Measurements from ENCODE around the gene OSBPL5. TPM values are rescaled to one million over a fixed set of nuclear protein-coding genes. Genes with fewer than 3 reads are reported as not detected.
"Not testable (repeated sequence)": the region's sequence is repeated elsewhere in the genome, so short reads cannot be mapped to it uniquely, and the experiment has no call there.

The OSBPL5 gene
- total RNA-seq, 1 experiment from 2014 or later = 9.6 TPM

DNA sequence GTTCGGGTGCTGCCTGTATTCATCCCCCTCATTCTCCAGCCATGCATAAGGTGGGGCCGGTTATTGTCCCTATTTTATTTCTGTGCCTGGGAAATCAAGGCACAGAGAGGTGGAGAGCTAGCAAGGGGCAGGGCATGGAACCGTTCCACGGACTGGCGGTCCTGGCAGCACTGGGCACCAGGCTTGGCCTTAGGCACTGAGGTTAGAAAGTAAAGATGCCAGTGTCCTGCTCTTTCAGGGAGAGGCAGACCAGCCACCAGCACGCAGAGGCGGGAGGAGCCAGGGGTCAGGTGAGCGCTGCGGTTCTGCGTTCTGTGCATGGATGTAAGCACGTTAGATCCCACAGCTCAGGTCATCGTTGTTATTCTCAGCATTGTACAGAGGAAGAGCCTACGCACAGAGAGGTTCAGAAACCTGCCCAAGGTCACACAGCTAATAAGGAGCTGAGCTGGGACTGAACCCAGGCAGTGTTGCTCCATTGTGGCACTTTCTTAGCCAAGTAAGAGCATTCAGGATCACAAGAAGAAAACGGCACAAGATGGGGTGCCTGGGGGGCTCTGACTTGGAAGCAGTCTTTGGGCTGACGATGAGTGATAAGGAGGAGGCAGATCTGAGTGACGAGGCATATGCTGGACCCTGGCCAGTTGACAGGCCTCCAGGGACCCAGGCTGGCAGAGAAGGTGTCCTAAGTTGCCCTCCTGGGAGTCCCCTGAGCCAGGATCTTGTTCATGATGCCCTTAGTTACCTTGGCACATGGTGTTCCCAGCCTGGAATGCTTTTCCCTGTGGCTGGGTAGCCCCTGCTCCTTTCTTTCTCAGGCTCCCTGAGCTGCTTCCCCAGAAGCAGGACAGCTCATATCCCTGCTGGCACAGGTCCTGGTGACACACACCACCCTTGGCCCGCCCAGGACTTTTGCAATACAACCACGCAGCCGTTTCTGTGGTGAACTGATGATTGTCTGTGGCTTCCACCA is 41.1 kb downstream of the OSBPL5 start:
- DNase-seq (ENCODE audit: low read depth) = peak; percentile 97

DNA sequence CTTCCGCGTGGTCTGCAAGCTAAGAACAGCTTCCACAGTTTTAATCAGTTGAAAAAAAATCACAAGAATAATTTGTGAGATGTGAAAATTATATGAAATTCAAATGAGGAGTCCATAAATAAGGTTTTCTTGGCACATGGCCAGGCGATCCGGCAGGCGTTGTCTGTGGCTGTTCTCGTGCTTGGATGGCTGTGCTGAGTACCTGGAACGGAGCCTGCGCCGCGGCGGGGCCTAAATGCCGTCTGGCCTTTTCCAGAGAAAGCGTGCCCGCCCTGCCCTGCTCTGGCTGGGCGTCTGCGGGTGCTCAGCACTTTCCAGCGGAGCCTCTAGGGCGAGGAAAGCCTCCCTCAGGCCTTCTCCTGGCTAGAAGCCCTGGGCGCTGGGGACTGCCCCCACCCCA is 41.8 kb downstream of the OSBPL5 start:
- no peak for DNase-seq (ENCODE audit: low read depth)

DNA sequence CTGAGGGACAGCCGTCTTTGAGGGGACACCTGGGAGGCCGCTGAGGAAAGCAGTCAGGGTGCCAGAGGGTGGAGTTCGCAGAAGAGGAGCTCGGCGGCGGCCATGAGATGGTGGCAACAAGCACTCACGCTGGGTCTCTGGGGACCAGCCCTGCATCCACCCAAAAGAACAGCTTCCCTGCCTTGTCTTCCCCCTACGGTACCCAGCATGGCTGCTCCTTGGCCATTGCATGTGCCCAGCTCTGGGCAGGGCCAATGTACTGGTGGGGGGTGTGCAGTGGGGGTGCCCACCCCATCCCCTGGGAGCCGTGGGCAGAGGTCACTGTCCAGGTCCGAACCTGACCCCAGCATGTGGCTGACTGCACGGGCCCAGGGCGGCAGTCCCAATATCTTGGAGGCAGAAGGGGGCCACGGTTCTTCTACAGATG is 42.3 kb downstream of the OSBPL5 start:
- DNase-seq (ENCODE audit: low read depth) = no peak

DNA sequence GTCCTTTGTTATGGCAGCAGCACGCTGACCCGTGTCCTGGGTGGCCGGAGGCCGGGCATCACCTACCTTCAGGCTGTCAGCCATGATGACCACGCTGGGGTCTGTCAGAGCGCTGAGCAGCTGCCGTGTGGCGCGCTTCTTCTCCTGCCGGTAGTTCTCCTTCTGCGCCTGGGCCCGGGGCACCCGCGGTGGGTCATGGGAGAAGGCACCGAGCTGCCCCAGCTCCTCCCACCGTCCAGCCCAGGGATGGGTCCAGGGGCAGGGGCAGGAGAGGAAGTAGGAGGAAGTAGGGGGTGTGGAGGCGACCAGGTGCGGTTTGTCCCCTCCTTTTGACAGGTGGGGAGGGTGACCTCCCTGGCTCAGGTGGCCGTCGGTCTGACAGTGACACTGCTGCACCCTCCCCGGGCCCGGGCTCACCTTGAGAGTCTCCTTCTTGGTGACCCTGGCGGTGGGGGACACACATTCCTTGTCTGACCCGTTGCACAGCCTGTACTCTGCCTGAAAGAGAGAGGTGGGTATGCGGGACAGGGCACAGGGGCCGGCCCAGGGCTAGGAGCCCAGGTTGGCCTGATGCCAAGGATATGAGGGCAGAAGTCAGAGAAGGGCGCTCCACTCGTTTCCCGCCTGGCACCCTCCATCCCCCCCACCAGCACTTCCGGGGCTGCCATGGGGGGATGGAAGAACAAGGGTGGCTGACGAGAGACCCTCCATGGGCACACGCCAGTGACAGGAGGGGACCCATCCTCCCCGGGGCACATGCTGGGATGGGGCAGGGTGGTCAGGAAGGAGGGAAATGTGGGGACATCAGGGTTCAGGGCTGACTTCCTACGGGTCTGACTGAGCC is 43.0 kb downstream of the OSBPL5 start:
- DNase-seq (ENCODE audit: low read depth) = no peak

DNA sequence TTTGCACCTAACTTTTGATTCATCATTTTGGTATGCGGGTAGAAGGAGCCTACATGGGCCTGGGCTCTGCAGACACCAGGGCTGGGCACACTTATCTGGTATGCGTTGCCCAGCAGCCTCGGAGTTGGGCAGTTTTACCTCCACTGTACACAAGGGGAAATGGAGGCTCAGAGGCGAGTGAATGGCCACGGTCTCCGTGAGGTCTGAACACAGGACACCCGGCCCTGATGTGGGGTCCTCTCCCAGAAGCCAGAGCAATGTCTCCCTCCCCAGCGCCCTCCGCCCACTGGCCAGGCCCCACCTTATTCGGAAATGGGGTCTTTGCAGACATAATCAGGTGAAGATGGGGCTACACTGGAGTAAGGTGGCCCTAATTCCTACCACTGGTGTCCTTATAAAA is 43.7 kb downstream of the OSBPL5 start:
- DNase-seq (ENCODE audit: low read depth) = no peak

DNA sequence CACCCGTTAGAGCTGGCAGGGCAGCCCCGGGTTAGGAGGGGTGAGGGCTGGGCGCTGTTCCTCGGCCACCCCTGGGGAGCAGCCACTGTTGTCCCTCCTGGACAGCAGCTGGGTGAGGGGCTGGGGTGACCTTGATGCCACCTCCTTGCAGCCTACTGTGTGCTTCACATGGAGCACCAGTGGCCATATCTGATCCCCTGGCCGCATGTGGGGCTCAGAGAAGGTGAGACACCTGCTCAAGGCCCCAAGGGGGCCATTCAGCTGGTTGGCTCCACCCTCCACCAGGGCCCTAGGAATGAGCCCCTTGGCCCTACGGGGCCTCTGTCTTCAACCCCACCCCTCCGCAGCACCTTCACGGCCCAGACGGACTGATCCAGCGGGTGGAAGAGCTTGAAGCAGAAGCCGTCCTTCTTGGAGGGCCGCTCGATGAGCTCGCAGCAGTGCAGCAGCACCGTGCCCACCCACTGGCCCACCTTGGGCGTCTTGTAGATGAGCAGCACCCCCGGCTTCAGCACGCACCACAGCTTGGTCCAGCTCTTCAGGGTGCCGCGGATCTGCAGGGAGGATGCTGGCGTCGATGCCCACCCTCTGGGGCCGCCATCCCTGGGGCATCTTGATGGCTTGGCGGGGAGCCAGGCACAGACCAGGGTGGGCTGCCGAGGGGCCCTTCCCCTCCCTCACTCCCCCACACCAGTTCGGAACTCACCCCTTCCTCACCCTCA is 44.9 kb downstream of the OSBPL5 start:
- DNase-seq (ENCODE audit: low read depth) = no peak

DNA sequence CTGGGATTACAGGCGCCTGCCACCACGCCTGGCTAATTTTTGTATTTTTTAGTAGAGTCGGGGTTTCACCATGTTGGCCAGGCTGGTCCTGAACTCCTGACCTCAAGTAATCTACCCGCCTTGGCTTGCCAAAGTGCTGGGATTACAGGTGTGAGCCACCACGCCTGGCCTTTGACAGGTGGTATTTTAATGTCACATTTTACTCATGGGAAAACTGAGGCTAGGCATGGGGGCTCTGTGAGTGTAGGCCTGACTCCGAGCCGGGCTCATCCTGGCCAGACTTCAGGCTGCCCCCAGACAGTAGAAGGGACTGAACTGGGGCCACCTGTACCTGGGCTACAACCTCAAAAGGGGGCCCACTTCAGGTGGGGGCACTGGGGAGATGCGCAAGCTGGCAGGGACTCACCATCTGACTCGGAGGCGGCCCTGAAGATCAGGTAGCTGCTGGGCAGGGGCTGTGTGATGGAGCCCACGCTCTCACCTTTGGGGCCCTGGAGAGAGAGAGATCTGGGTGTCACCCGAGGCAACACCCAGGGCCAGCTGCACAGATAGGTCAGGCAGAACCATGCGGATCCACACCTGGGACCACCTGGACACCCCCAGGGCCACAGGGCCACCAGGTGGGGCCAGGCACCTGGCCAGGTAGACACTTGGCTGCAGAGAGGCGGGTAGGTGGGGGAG is 45.8 kb downstream of the OSBPL5 start:
- DNase-seq (ENCODE audit: low read depth) = no peak

DNA sequence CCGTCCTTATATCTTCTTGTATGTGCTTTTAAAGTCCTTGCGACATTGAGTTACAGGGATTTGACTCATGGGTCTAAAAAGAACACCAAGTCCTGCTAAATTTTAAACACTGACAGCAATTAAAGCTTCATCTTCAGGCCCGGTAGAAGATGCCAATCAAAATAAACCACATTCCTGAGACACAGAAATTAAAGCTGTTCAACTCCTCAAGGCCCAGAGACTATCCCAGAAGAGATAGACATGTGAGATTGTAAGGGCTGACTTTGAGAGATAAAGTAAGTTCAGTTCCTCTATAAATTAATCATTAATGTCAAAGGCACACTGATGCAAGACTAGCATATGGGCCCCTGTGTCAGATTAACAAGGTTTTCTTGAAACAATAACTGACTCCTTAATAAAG is 49.8 kb downstream of the OSBPL5 start:
- DNase-seq (ENCODE audit: low read depth) = no peak

DNA sequence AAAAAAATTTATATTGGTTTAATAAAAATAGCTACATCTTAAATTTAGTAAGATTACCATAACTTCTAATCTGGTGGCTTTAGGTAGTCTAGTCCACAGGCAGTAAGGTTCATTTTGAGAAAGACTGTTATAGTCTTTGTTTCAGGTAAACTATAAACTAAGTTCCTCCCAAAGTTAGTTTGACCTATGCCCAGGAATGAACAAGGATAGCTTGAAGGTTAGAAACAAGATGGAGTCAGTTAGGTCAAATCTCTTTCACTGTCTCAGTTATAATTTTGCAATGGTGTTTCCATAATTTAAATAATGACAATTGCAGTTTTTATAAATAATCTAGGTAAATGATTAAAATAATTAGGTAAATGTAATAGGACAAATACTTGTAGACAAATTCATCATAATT is 51.4 kb downstream of the OSBPL5 start:
- DNase-seq (ENCODE audit: low read depth) = not testable (repeated sequence)

DNA sequence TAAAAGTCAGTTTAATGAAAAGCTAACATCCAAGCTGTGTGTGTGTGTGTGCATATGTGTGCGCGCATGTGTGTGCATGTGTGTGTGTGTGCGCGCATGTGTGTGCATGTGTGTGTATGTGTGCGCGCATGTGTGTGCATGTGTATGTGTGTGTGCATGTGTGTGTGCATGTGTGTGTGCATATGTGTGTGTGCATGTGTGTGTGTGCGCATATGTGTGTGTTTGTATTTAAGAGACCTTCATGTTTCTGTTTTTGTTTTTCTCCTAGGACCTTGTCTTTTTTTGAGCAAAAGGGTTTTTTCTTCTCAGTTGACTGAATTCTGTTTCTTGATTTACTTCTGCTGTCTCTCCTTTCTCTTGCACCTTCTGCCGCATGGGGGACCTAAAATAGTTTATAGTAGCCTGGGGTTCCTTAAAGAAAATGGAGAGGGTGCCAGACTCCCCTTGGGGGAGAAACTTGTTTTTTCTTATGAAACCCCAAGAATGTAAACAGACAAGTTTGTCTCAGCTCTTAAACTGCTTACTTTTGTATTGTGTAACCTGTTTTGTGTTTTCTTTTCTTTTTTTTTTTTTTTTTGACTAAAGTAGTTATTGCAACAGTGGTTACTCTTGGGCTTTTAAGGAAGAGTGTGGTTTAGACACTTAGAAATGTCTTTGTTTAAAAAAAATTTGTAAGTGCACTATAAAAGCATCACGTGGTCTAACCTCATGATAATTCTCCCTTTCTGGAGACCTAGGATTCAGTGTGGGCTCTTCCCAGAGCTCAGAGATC is 53.0 kb downstream of the OSBPL5 start:
- DNase-seq (ENCODE audit: low read depth) = no peak

DNA sequence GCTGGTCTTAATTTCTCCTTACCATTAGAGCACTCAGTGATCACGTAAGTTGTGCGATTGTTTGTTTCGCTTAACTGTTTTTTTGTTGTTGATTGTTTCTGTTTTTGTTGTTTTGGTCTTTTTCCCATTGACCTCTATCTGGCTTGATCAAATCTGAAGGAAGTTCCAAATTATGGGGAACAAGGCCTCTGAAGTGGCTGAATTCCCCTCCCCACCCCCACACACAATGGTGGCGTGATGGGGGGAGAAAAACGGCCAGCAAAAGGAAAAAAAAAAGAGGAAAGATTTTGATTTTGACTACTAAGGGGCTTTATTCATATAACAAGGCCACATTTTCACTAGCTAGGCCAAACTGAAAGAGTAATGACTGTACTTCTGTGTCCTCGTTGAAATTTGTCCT is 53.6 kb downstream of the OSBPL5 start:
- DNase-seq (ENCODE audit: low read depth) = no peak

DNA sequence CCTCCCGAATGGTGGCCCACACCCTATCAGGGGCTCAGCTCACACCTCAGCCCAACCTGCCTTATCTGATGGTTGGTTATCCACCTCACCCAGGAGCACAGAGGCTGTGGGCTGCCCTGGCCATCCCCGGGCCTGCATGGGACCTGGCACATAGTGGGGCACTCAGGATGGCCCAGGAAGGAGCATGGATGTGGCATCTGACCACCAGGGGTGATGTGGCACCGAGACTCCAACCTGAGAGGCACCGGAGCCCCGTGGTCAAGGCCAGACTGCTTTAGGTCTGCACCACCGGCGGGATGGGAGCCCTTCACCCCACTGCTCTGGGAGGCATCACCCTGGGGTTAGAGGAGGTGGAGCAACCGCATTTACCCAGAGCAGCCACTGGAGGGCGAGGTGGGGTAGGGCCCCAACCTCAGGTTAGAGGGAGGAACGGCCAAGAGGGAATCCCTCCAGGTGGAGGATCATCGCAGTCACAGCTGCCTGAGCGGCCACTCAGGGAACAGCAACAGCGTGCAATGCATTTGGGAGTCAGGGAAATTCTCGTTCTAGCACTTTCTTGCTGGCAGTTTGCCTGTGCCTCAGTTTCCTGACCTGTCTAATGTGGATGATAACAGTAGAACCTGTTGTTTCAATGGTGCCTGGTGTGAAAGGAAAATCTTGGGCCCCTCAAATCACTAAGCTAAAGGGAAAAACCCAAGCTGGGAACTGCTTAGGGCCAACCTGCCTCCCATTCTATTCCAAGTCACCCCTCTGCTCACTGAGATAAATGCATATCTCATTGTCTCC is 55.0 kb downstream of the OSBPL5 start:
- DNase-seq (ENCODE audit: low read depth) = peak; percentile 47

DNA sequence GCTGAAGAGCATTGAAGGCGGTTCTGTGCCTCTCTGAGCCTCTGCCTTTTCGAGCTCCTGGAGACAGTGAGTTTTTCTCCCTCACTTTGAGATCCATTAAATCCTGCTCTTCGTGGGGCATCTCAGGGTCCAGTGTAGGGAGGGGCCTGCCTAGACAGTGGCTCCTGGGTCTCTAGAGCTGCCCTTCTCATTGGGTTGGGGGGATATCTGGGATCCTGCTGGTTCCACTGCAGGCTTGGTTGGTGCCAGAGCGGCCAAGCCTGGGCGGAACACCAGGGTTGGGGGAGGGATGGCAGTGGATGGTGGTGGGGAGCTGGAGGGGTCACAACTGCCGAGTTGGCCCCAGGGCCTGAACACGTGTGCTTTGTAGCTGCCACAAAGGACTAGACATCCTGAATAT is 55.7 kb downstream of the OSBPL5 start:
- no peak for DNase-seq (ENCODE audit: low read depth)

DNA sequence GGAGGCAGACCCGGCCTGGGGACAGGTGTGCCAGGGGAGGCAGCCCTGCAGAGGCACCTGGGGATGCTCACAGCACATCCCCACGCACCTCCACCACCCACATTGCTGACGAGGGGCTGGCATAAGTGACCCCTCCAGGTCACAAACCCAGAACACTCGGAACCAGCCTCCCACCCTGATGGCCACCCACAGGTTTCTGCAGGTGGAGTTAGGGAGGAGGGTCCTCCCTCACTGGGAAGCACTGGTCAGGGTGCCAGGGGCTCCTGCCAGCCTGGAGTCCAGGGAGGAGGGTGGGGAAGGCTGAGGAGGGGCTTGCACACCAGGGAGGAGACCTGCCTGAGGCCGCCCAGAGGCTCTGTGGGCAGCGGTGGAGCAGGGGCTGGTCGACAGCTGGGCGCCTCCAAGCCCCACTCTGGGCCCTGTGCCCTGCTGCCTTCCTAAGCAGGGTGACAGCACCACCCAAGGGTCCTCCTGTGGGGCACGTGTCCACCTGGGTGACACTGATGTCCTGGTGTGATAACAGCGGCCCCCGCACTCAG is 56.9 kb downstream of the OSBPL5 start:
- no peak for DNase-seq (ENCODE audit: low read depth)

DNA sequence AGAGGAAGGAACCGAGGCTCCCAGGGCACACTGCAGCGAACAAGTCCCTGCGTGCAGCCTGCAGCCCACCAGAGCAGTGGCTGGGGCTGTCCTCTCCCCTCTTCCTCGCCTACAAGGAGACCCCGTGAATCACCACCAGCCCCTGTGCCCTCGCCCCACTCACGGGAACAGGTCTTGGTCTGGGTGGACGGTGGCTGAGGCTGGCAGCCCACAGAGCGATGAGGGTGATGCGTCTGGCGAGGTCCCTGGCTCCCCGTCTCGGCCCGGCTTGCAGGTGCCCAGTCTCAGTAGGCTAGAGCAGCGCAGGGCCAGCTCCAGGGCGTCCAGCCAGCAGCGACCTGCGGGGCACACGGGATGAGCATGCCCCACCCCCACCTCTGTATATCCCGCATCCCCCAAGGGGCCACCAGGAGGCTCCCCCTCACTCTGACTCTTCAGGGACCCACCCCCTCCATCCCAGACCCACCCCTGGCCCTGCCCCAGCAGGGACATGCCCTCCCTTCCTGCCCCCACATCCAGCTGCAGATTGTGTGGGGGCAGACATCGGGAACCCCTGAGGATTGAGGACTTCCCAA is 57.4 kb downstream of the OSBPL5 start:
- no peak for DNase-seq (ENCODE audit: low read depth)

DNA sequence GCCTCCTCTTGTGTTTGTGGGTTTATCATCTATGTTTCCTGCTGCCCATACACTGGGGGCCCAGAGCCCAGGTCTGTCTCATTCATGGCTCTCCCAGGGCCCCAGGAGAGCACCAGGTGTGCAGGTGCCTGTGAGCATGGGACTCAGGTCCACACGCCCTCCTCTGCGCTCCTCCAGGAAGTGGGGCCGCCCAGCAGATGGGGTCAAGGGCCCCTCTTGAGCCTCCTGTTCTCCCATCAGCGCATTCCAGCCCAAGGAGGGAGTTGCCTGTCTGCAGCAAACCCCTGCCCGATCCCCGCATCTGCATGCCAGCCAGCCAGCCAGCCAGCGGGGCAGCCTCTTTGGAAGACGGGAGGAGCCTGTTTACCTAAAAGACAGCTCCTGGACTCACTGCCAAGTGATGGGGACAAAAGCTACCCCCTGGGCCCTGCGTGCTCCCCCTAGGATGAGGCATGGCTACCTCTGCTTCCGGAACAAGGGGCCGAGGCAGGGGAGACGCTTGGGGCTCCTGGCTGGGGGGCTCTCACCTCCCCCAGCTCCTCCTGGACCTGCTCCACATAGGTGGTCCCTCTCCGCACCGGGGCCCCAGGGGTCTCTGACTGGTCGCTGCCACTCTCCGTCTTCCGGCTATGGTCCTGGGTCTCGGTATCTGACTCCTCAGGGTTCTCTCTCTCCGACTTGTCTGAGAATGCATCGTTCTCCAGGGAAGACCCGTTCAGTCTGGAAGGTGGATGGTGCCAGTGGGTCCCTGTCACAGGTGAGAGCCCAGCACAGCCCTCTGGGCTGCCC is 58.2 kb downstream of the OSBPL5 start:
- no peak for DNase-seq (ENCODE audit: low read depth)

DNA sequence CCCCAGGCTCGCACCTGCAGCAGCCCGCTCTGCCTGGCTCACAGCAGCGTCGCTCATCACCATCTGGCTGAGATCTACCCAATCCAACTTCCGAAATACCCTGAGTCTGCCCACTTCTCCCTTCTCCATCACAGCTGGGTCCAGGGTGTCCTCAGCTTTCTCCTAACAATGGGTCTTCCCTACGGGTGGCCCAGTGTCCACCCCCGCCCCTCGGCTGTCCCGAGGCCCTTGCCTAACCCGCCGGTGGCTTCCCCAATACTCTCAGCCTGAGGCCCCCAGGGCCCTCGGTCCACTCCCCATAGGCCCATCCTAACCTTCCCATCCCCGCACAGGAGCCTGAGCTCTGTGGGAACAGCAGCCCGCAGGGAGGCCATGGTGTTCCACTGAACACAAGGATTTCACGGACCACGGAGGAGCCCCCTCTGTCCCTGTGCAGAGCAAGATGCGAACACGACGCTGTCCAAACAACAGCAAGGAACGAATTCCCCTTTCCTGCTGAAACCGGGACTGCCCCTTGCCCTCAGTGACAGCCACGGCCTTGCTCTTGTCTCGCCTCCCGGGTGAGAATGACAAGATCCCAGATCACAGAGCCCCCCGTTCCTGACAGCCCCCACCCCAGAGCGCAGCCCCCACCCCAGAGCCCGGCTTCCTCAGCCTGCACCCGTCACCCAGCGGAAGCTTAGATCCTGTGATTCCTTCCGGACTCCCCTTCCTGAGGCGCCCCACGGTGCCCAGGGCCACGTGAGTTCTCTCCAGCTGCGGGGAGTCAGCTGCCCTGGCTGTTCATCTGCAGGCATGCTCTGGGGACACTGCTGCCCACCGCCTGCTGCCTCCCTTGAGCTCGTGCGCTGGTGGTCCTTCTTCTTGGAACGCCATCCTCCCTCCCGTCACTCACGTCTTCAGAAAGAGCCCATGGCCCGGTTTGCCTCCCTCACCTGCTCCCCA is 59.0 kb downstream of the OSBPL5 start:
- no peak for DNase-seq (ENCODE audit: low read depth)
